Prostate gland (tissue), 2 donors: ENCODE measurements around the gene SERPINA5. TPM values are rescaled to one million over a fixed set of nuclear protein-coding genes. Genes with fewer than 3 reads are reported as not detected.

ENCODE experiments used
- DNase-seq: peaks from one replicate; pipeline ENCODE4 v3.0.0-alpha.2; 2019; ENCODE audit warnings: low spot score
- H3K27ac ChIP-seq, 2 donors: fragments of 200-600 bp; sonication (generic); 2 replicates each; pipeline ENCODE4 v1.5.1; 2017 to 2019
- H3K27me3 ChIP-seq: fragments of 200-600 bp; sonication (generic); replicated peaks from 2 replicates; pipeline ENCODE4 v1.5.1; 2019; ENCODE audit not compliant: insufficient read depth
- H3K36me3 ChIP-seq, 2 donors: fragments of 200-600 bp; sonication (generic); 1 replicate in 1 of 2; 2 replicates in 1 of 2; pipeline versions ENCODE4 v1.5.1 to v1.8.1; 2017 to 2019
- H3K4me1 ChIP-seq: fragments of 200-600 bp; sonication (generic); replicated peaks from 2 replicates; pipeline ENCODE4 v1.5.1; 2019
- H3K4me3 ChIP-seq, 2 donors: fragments of 200-600 bp; sonication (generic); 2 replicates each; pipeline ENCODE4 v1.5.1; 2017 to 2019
- H3K9me3 ChIP-seq: fragments of 200-600 bp; sonication (generic); 2 replicates; pipeline ENCODE4 v1.5.1; 2017
- CTCF ChIP-seq, 4 experiments: fragments of 200-600 bp in 2 of 4; fragments of 450-650 bp in 2 of 4; sonication (generic) in 2 of 4; IDR thresholded peaks; 1 replicate in 3 of 4; 2 replicates in 1 of 4; pipeline ENCODE4 v1.5.1; 2016 to 2019; ENCODE audit warnings: antibody characterized with exemption in 4 of 4, mild to moderate bottlenecking in 2 of 4, moderate library complexity in 2 of 4
- POLR2A ChIP-seq: fragments of 450-650 bp; IDR thresholded peaks from one replicate; pipeline ENCODE4 v1.6.1; 2016; ENCODE audit warnings: antibody characterized with exemption, mild to moderate bottlenecking
- POLR2AphosphoS5 ChIP-seq: sonication (generic); formaldehyde crosslinking; IDR thresholded peaks from one replicate; pipeline ENCODE4 v1.6.1; 2017; ENCODE audit warnings: antibody characterized with exemption
- WGBS: methylation state at CpG from one replicate; pipeline ENCODE4 v1.1.5; 2018; 5-methylcytosine and 5-hydroxymethylcytosine counted together
- intact Hi-C: fragments of 100-400 bp; cut with DNase I; formaldehyde crosslinking; loops from one replicate; pipeline ENCODE4 v1.14.2; 2022
- total RNA-seq, 2 donors: library from RNA; depleted of rRNA; stranded (reverse); fragments of >200 nt; gene quantifications; one replicate each; pipeline ENCODE4 v1.1.0, GENCODE V29; 2016

The SERPINA5 gene
- total RNA-seq, 2 donors from 2014 or later: 2.6 to 936 TPM

DNA sequence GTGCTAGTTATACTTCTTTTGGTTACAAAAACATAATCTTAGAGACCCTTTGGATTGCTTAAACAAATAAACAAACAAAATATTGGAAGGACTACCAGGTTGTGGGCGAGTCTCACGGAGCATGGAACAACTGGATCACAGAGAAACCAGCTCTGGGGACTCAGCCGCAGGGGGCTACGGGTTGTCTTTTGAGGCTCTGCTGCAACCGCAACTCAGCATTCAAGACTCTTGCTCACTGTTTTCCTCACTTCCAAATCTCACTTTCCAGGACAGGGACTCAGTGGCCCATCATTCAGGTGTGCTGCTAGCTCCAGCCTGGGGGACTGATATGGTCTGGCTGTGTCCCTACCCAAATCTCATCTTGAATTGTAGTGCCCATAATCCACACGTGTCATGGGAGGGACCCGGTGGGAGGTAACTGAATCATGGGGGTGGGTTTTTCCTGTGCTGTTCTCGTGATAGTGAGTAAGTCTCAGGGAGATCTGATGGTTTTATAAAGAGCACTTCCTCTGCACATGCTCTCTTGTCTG, 34.0 kb upstream of the SERPINA5 start:
- DNase-seq: no peak
- H3K36me3 ChIP-seq: no peaks in the 10 kb centered on the region
- intact Hi-C loops: no loop called here
- no peak overlapping the region for H3K27ac ChIP-seq
- 91% methylated on average over 8 of the region's 8 CpGs for WGBS
- no peaks in the 10 kb centered on the region for H3K4me1 ChIP-seq
- no peaks in the 10 kb centered on the region for H3K9me3 ChIP-seq
- no peaks in the 10 kb centered on the region for H3K27me3 ChIP-seq
- no peak overlapping the region for H3K4me3 ChIP-seq
- TF ChIP-seq POLR2A (no peak), CTCF (IDR thresholded peaks at IDR 0.05) (no peak), POLR2AphosphoS5 (no peak)

DNA sequence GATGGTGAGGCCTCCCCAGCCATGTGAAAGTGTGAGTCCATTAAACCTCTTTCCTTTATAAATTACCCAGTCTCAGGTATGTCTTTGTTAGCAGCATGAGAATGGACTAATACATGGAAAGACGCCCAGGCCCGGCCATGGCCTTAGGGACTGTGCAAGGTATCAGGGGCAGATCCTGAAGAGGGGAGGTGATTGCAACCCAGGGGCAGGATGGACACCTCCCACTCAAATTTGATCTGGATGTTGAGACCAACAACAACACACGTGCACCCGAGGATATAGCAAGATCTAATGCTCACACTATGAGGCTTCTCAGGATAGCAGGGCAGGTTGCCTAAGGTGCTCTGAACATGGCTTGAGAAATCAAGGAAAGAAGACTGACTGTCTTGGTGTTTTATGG, 33.5 kb upstream of the SERPINA5 start:
- DNase-seq: no peak
- H3K27ac ChIP-seq: no peak overlapping the region
- no peaks in the 10 kb centered on the region for H3K36me3 ChIP-seq
- TF ChIP-seq POLR2AphosphoS5 (no peak), CTCF (IDR thresholded peaks at IDR 0.05) (no peak), POLR2A (no peak)
- WGBS: 91% methylated on average over 4 of the region's 4 CpGs
- intact Hi-C loops: no loop called here
- H3K4me1 ChIP-seq: no peaks in the 10 kb centered on the region
- H3K4me3 ChIP-seq: no peak overlapping the region
- H3K9me3 ChIP-seq: no peaks in the 10 kb centered on the region
- H3K27me3 ChIP-seq: no peaks in the 10 kb centered on the region

- no peak for DNase-seq
- Histone ChIP-seq H3K4me1 (no peaks in the 10 kb centered on the region), H3K4me3 (no peak overlapping the region), H3K9me3 (no peaks in the 10 kb centered on the region), H3K36me3 (no peaks in the 10 kb centered on the region), H3K27ac (no peak overlapping the region), H3K27me3 (no peaks in the 10 kb centered on the region)
- intact Hi-C loops: no loop called here
- no peak for TF ChIP-seq POLR2AphosphoS5
- no peak for TF ChIP-seq POLR2A
- TF ChIP-seq CTCF (IDR thresholded peaks at IDR 0.05): no peak
- 89% methylated on average over 14 of the region's 14 CpGs for WGBS
Observed at GRCh38 chr14:94548131-94548998, 32.9 kb upstream of the SERPINA5 start.

GRCh38 chr14:94548999-94549985, 31.9 kb upstream of the SERPINA5 start:
- WGBS: 30% methylated on average over 24 of the region's 24 CpGs

More at GRCh38 chr14:94548999-94549985, 31.9 kb upstream of the SERPINA5 start:
- Histone ChIP-seq H3K4me3 (no peak overlapping the region), H3K9me3 (no peaks in the 10 kb centered on the region), H3K36me3 (no peaks in the 10 kb centered on the region), H3K27me3 (no peaks in the 10 kb centered on the region), H3K27ac (no peak overlapping the region), H3K4me1 (no peaks in the 10 kb centered on the region)
- TF ChIP-seq POLR2AphosphoS5: no peak
- TF ChIP-seq POLR2A: no peak
- peak; percentile 73 to 95 (median 84) for TF ChIP-seq CTCF (IDR thresholded peaks at IDR 0.05)
- DNase-seq: peak; percentile 32
- intact Hi-C loops: no loop called here
